Measurements from ENCODE around the gene IRF4. TPM values are rescaled to one million over a fixed set of nuclear protein-coding genes. Genes with fewer than 3 reads are reported as not detected.

The IRF4 gene
- polyA plus RNA-seq, 1 of the 3 experiments (the other 2 are of a cell fraction), result not detected

- Histone ChIP-seq H4K20me1 (ENCODE audit: insufficient read depth) (no peaks in the 10 kb centered on the region), H3K9ac (no peak overlapping the region), H3K9me3 (no peaks in the 10 kb centered on the region), H3K27ac (ENCODE audit: low read depth in 2 of 2, low read length in 1 of 2) (no peak overlapping the region), H3K27me3 (ENCODE audit: insufficient read depth) (peaks cover 31% of the 10 kb centered on the region; the same call in 1 of the 2 replicates), H3K4me2 (no peak overlapping the region), H3F3A (replicated peaks; ENCODE audit: insufficient read depth) (no peaks in the 10 kb centered on the region), H3K4me3 (ENCODE audit: low read depth in 2 of 2, low read length in 1 of 2) (no peak overlapping the region), H3K79me2 (ENCODE audit: insufficient read depth) (no peaks in the 10 kb centered on the region), H3K4me1 (ENCODE audit: control insufficient read depth in 1 of 2, insufficient read depth in 2 of 2, low read depth in 1 of 2, low read length in 1 of 2) (peaks cover 0 to 22% of the 10 kb centered on the region in 2 experiments; a peak in 1 of 4 replicates), H3K9me2 (no peaks in the 10 kb centered on the region), H3K36me3 (replicated peaks in 1 of 2; ENCODE audit: control insufficient read depth in 1 of 2, insufficient read depth in 2 of 2, low read length in 1 of 2) (no peaks in the 10 kb centered on the region), H2AFZ (ENCODE audit: low read depth) (no peak overlapping the region)
- DNase-seq, result no peak
- CTCF ChIA-PET, result interaction anchor here (1.5 kb wide), 2 partner anchors 12 to 14 kb away, joined by 4 read pairs; no protein-coding TSS in a partner anchor
- TF ChIP-seq ZBTB33 (IDR thresholded peaks at IDR 0.05; ENCODE audit: borderline replicate concordance, low read depth), result no peak
- TF ChIP-seq MXI1 (IDR thresholded peaks at IDR 0.05; ENCODE audit: low read depth, low read length), result no peak
- TF ChIP-seq RCOR1 (IDR thresholded peaks at IDR 0.05; ENCODE audit: low read length), result no peak
- 33% methylated on average over 8 of the region's 8 CpGs for WGBS (ENCODE audit: low lambda C conversion rate)
- POLR2A ChIA-PET, result no interaction called here
These were observed 46.7 kb upstream of the IRF4 start for GRCh38 chr6:344816-345340.

GRCh38 chr6:345747-346385, 45.7 kb upstream of the IRF4 start:
- no peak overlapping the region for H2AFZ ChIP-seq (ENCODE audit: low read depth)
- H3K4me3 ChIP-seq (ENCODE audit: low read depth in 2 of 2, low read length in 1 of 2), result no peak overlapping the region
- DNase-seq, result no peak
- peaks cover 27% of the 10 kb centered on the region; the same call in 1 of the 2 replicates for H3K27me3 ChIP-seq (ENCODE audit: insufficient read depth)
- H3K27ac ChIP-seq (ENCODE audit: low read depth in 2 of 2, low read length in 1 of 2), result no peak overlapping the region
- H3K4me2 ChIP-seq, result no peak overlapping the region
- WGBS (ENCODE audit: low lambda C conversion rate), result 54% methylated on average over 17 of the region's 17 CpGs
- ChIA-PET POLR2A (no interaction called here), CTCF (no interaction called here)
- no peaks in the 10 kb centered on the region for H3K9me2 ChIP-seq
- H4K20me1 ChIP-seq (ENCODE audit: insufficient read depth), result no peaks in the 10 kb centered on the region
- no peaks in the 10 kb centered on the region for H3K9me3 ChIP-seq
- no peaks in the 10 kb centered on the region for H3F3A ChIP-seq (replicated peaks; ENCODE audit: insufficient read depth)
- no peak for TF ChIP-seq FOSL2 (IDR thresholded peaks at IDR 0.05; ENCODE audit: borderline replicate concordance, low read depth)
- no peak for TF ChIP-seq MXI1 (IDR thresholded peaks at IDR 0.05; ENCODE audit: low read depth, low read length)
- no peak for TF ChIP-seq EP300 (IDR thresholded peaks at IDR 0.05; ENCODE audit: borderline replicate concordance in 1 of 2, low read depth in 1 of 2, low read length in 1 of 2)
- TF ChIP-seq GABPA (IDR thresholded peaks at IDR 0.05; ENCODE audit: low read depth), result no peak
- H3K9ac ChIP-seq, result no peak overlapping the region
- H3K79me2 ChIP-seq (ENCODE audit: insufficient read depth), result no peaks in the 10 kb centered on the region
- H3K4me1 ChIP-seq (ENCODE audit: control insufficient read depth in 1 of 2, insufficient read depth in 2 of 2, low read depth in 1 of 2, low read length in 1 of 2), result peaks cover 0 to 22% of the 10 kb centered on the region in 2 experiments; a peak in 1 of 4 replicates
- no peaks in the 10 kb centered on the region for H3K36me3 ChIP-seq (replicated peaks in 1 of 2; ENCODE audit: control insufficient read depth in 1 of 2, insufficient read depth in 2 of 2, low read length in 1 of 2)

GRCh38 chr6:346386-347030, 45.0 kb upstream of the IRF4 start:
- no peaks in the 10 kb centered on the region for H4K20me1 ChIP-seq (ENCODE audit: insufficient read depth)
- H3K9me2 ChIP-seq, result no peaks in the 10 kb centered on the region
- H3K27me3 ChIP-seq (ENCODE audit: insufficient read depth), result peaks cover 23% of the 10 kb centered on the region; the same call in 1 of the 2 replicates
- H3K4me2 ChIP-seq, result no peak overlapping the region
- no peak overlapping the region for H3K9ac ChIP-seq
- no peaks in the 10 kb centered on the region for H3F3A ChIP-seq (replicated peaks; ENCODE audit: insufficient read depth)
- POLR2A ChIA-PET, result no interaction called here
- no peaks in the 10 kb centered on the region for H3K79me2 ChIP-seq (ENCODE audit: insufficient read depth)
- no peak overlapping the region for H3K4me3 ChIP-seq (ENCODE audit: low read depth in 2 of 2, low read length in 1 of 2)
- no peak overlapping the region for H2AFZ ChIP-seq (ENCODE audit: low read depth)
- WGBS (ENCODE audit: low lambda C conversion rate), result 50% methylated on average over 10 of the region's 10 CpGs
- H3K27ac ChIP-seq (ENCODE audit: low read depth in 2 of 2, low read length in 1 of 2), result no peak overlapping the region
- CTCF ChIA-PET, result no interaction called here
- no peak for DNase-seq
- H3K36me3 ChIP-seq (replicated peaks in 1 of 2; ENCODE audit: control insufficient read depth in 1 of 2, insufficient read depth in 2 of 2, low read length in 1 of 2), result no peaks in the 10 kb centered on the region
- H3K9me3 ChIP-seq, result no peaks in the 10 kb centered on the region
- H3K4me1 ChIP-seq (ENCODE audit: control insufficient read depth in 1 of 2, insufficient read depth in 2 of 2, low read depth in 1 of 2, low read length in 1 of 2), result peaks cover 0 to 22% of the 10 kb centered on the region in 2 experiments; a peak in 1 of 4 replicates
- no peak for TF ChIP-seq MXI1 (IDR thresholded peaks at IDR 0.05; ENCODE audit: low read depth, low read length)
- no peak for TF ChIP-seq JUND (IDR thresholded peaks at IDR 0.05)
- TF ChIP-seq TEAD4 (IDR thresholded peaks at IDR 0.05; ENCODE audit: borderline replicate concordance, insufficient read depth), result no peak
- TF ChIP-seq NFIC (IDR thresholded peaks at IDR 0.05; ENCODE audit: borderline replicate concordance), result no peak
- no peak for TF ChIP-seq EP300 (IDR thresholded peaks at IDR 0.05; ENCODE audit: borderline replicate concordance in 1 of 2, low read depth in 1 of 2, low read length in 1 of 2)
- no peak for TF ChIP-seq SIN3A (IDR thresholded peaks at IDR 0.05; ENCODE audit: borderline replicate concordance, low read depth, low read length)
- TF ChIP-seq ELF1 (IDR thresholded peaks at IDR 0.05), result no peak
- no peak for TF ChIP-seq FOXM1 (IDR thresholded peaks at IDR 0.05; ENCODE audit: low read depth)
- TF ChIP-seq YY1 (IDR thresholded peaks at IDR 0.05; ENCODE audit: low read depth), result no peak
- TF ChIP-seq SMC3 (IDR thresholded peaks at IDR 0.05; ENCODE audit: low read depth, low read length), result no peak
- TF ChIP-seq CHD2 (IDR thresholded peaks at IDR 0.05; ENCODE audit: low read length, partially characterized antibody), result no peak
- TF ChIP-seq RFX5 (IDR thresholded peaks at IDR 0.05; ENCODE audit: low read length), result no peak
- no peak for TF ChIP-seq GATA2 (CRISPR knock-in tag; IDR thresholded peaks at IDR 0.05)
- TF ChIP-seq RAD21 (IDR thresholded peaks at IDR 0.05; ENCODE audit: low read length), result no peak
- TF ChIP-seq USF1 (IDR thresholded peaks at IDR 0.05; ENCODE audit: borderline replicate concordance, low read depth), result no peak
- no peak for TF ChIP-seq TAF1 (IDR thresholded peaks at IDR 0.05; ENCODE audit: borderline replicate concordance, low read depth, low read length)

Measured in SK-N-SH (cell line).